Activated CD4-positive, alpha-beta memory T cell treated with anti-CD3 and anti-CD28 coated beads, Interleukin-2, amount 10 ng/mL, durations not matched to agents 7 days and 5 days (primary cell): ENCODE data around the gene SYNGR4. TPM values are rescaled to one million over a fixed set of nuclear protein-coding genes. Genes with fewer than 3 reads are reported as not detected.

Source experiments
- CTCF ChIA-PET: fragments of 350-600 bp; sonication (Branson Sonifier 250); formaldehyde crosslinking; loops from one replicate; lab custom pipeline; 2021; ENCODE audit warnings: antibody characterized with exemption, inconsistent platforms; lab: Charles Lee
- POLR2A ChIA-PET: fragments of 350-600 bp; sonication (Branson Sonifier 250); formaldehyde crosslinking; loops from one replicate; lab custom pipeline; 2021; ENCODE audit warnings: antibody characterized with exemption; lab: Charles Lee
- DNase-seq: peaks from one replicate; pipeline ENCODE4 v3.0.0-alpha.2; 2020
- H3K27ac Mint-ChIP-seq: one replicate; pipeline ENCODE4 v1.8.0; 2021; ENCODE audit warnings: mild to moderate bottlenecking, mixed read lengths
- H3K27me3 Mint-ChIP-seq: one replicate; pipeline ENCODE4 v1.8.0; 2021; ENCODE audit warnings: mixed read lengths
- H3K36me3 Mint-ChIP-seq: one replicate; pipeline ENCODE4 v1.8.0; 2021; ENCODE audit warnings: low read depth, mixed read lengths
- H3K4me1 Mint-ChIP-seq: one replicate; pipeline ENCODE4 v1.8.0; 2021; ENCODE audit warnings: mixed read lengths
- H3K4me3 Mint-ChIP-seq: one replicate; pipeline ENCODE4 v1.8.0; 2021; ENCODE audit warnings: mild to moderate bottlenecking, mixed read lengths
- H3K9me3 Mint-ChIP-seq: one replicate; pipeline ENCODE4 v1.8.0; 2021; ENCODE audit warnings: mixed read lengths
- total RNA-seq, 2 experiments: library from RNA; stranded (reverse); gene quantifications; one replicate each; pipeline ENCODE4 v1.2.3, GENCODE V29; 2021

The SYNGR4 gene
- total RNA-seq, 2 experiments from 2014 or later: 0.28 TPM; not detected in 1

DNA sequence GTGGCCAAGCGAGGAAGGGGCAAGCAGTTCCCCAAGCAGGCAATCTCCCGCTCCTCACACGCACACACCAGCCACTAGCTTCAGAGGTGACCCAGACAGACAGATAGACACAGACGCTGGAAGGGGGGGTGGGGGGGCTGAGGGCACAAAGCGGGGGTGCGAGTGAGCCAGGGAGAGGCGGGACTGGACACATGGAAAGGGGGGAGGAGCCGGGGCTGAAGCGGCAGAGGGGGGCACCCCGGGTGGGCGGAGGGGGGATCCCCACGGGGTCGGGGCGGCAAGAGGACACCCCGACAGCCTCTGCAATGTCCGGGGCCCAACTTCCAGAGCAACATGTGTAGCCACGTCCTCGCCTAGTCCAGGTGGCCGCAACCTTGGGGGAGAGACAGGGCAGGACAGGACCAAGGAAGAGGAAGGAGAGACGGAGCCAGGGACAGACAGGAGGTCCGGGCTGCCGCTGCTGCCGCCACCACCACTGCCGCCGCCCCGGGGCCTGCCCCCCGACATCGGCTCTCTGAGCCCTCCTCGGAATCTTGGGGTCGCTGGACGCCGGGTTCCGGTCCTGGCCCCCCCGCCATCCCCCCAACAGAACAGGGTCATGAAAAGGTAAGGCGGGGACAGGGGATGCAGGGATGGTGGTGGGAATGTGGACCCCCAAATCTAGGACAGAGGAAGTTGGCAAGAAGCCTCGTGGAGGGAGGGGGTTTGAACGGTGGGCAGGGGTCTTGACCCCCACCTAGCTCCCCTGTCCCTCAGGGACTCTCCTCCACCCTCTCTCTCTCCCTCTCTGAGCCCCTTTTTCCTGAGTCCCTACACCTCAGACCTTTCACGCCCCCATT, 30.4 kb downstream of the SYNGR4 start:
- Mint-ChIP-seq H3K27me3 (peaks cover 51% of the 10 kb centered on the region), H3K9me3 (peaks cover 2% of the 10 kb centered on the region), H3K36me3 (peaks cover 12% of the 10 kb centered on the region), H3K4me1 (peaks cover 30% of the 10 kb centered on the region), H3K27ac (no peak overlapping the region), H3K4me3 (no peak overlapping the region)
- POLR2A ChIA-PET: interaction anchor here (1.2 to 2.0 kb wide), 3 partner anchors 31 to 52 kb away, joined by 4 to 6 read pairs (median 5); partner anchors contain the start of genes GRWD1, SYNGR4 and TMEM143
- CTCF ChIA-PET: interaction anchor here (0.8 to 1.6 kb wide), 2 partner anchors 80 to 87 kb away, joined by 6 read pairs; no protein-coding TSS in a partner anchor
- DNase-seq: no peak

DNA sequence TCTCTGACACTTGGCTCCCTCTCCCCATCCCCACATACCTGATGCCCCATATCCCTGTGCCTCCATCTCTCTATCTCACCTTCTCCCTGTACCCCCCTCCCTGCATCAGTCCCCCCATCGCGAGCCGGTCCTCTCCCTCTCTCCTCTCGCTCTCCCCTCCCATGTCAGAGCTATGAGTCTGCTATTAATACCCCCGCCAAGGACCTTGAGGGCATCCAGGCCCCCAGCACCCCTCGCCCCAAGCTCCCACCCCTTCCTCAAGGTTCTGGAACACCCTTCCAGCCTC, 30.9 kb downstream of the SYNGR4 start:
- CTCF ChIA-PET: interaction anchor here (0.8 to 1.6 kb wide), 2 partner anchors 80 to 86 kb away, joined by 6 read pairs; no protein-coding TSS in a partner anchor
- Mint-ChIP-seq H3K36me3 (peaks cover 12% of the 10 kb centered on the region), H3K27me3 (peaks cover 51% of the 10 kb centered on the region)

DNA sequence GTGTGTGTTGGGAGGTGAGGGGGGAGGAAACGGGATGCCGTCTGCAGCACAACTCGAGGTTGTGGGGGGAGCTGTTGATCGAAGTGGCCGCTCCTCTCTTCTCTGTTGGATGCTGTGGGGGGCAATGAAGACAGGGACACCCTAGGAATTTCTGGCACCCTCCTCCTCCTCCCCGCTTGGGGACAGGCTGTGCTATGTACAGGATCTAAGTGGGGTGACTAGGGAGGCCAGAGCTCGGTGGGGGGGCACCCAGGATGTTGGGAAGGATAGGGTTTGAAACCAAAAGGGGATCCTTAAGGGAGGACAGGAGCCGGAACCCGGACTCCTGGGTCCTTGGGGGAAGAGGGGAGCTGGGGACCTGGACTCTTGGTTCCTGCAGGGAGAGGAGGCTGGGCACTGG, 31.3 kb downstream of the SYNGR4 start:
- H3K9me3 Mint-ChIP-seq: peaks cover 2% of the 10 kb centered on the region
- H3K4me1 Mint-ChIP-seq: peaks cover 34% of the 10 kb centered on the region
- peaks cover 51% of the 10 kb centered on the region for H3K27me3 Mint-ChIP-seq
- CTCF ChIA-PET: interaction anchor here (0.8 to 1.6 kb wide), 2 partner anchors 81 to 86 kb away, joined by 6 read pairs; no protein-coding TSS in a partner anchor
- POLR2A ChIA-PET: interaction anchor here (0.6 to 1.7 kb wide), 4 partner anchors 32 to 221 kb away, joined by 3 to 6 read pairs (median 4); partner anchors contain the start of genes GRWD1, SYNGR4 and TMEM143
- H3K36me3 Mint-ChIP-seq: peaks cover 12% of the 10 kb centered on the region
- no peak overlapping the region for H3K4me3 Mint-ChIP-seq
- no peak overlapping the region for H3K27ac Mint-ChIP-seq
- no peak for DNase-seq

More for the DNA sequence above, 30.9 kb downstream of the SYNGR4 start:
- POLR2A ChIA-PET: interaction anchor here (0.9 to 1.7 kb wide), 3 partner anchors 31 to 62 kb away, joined by 4 to 6 read pairs (median 4); partner anchors contain the start of genes GRWD1, SYNGR4 and TMEM143
- no peak overlapping the region for H3K4me3 Mint-ChIP-seq
- DNase-seq: no peak
- no peak overlapping the region for H3K27ac Mint-ChIP-seq
- peaks cover 2% of the 10 kb centered on the region for H3K9me3 Mint-ChIP-seq
- H3K4me1 Mint-ChIP-seq: peaks cover 33% of the 10 kb centered on the region

DNA sequence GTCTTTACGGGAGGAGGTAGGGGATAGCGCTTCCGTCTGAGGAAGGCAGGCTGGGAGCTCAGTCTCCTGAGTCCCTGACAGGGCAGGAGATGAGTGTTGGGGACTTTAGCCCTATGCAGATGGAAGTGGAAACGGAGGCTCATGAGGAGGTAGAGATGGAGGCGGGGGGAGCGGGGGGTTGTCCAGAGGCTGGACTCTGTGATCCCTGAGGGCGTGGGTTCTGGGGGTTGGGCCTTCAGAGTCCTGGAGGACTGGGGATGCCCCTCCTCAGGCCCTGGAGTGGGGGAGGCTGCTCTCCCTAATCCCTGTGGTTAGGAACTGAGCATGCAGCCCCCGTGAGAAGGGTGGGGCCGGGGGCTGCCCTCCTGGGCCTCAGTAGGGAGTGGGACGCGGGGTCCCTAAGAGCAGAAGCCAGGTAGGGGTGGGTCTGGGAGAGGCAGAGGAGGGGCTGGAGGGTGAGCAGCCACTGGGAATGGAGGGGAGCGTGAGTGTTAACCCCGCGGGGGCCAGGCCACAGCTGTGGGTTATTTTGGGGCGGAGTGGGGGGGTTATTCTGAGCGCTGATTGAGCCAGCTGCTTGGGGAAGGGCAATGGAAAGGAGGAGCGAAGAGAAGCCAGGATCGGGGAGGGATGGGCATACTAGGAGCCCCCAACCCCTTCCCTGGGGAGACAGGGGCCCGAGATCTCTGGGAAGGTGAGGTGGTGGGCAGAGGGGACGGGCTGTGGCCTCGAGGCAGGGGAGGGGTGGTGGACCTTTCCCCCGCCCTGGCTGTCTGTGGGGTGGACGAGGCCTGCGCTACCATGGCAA, 32.1 kb downstream of the SYNGR4 start:
- DNase-seq: no peak
- Mint-ChIP-seq H3K27ac (no peak overlapping the region), H3K4me1 (peaks cover 37% of the 10 kb centered on the region), H3K27me3 (peaks cover 51% of the 10 kb centered on the region), H3K36me3 (peaks cover 9% of the 10 kb centered on the region), H3K4me3 (no peak overlapping the region), H3K9me3 (peaks cover 2% of the 10 kb centered on the region)
- CTCF ChIA-PET: interaction anchor here (1.6 kb wide), 1 partner anchor 81 kb away, joined by 6 read pairs; no protein-coding TSS in a partner anchor
- POLR2A ChIA-PET: interaction anchor here (0.6 to 1.7 kb wide), 4 partner anchors 32 to 220 kb away, joined by 3 to 6 read pairs (median 4); partner anchors contain the start of genes GRWD1, SYNGR4 and TMEM143

DNA sequence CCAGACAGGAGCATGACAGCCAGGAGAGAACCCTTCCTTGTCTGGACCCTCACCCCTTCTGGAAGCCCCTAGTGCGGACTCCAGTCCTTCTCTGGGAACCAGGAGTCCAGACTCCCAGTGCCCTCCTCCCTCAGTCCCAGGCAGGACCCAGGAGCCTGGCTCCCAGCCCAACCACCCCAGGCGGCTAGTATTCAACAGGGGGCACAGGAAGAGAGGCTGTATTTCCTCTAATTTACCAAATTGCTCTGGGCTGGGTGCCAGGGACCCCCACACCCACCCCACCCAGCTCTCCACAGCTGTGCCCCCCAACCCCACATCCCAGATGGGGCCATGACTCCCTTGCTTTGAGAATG, 32.6 kb downstream of the SYNGR4 start:
- ChIA-PET POLR2A (no interaction called here), CTCF (no interaction called here)
- Mint-ChIP-seq H3K4me3 (no peak overlapping the region), H3K4me1 (peaks cover 38% of the 10 kb centered on the region), H3K27me3 (peaks cover 52% of the 10 kb centered on the region), H3K36me3 (peaks cover 9% of the 10 kb centered on the region), H3K9me3 (peaks cover 2% of the 10 kb centered on the region), H3K27ac (no peak overlapping the region)
- no peak for DNase-seq

DNA sequence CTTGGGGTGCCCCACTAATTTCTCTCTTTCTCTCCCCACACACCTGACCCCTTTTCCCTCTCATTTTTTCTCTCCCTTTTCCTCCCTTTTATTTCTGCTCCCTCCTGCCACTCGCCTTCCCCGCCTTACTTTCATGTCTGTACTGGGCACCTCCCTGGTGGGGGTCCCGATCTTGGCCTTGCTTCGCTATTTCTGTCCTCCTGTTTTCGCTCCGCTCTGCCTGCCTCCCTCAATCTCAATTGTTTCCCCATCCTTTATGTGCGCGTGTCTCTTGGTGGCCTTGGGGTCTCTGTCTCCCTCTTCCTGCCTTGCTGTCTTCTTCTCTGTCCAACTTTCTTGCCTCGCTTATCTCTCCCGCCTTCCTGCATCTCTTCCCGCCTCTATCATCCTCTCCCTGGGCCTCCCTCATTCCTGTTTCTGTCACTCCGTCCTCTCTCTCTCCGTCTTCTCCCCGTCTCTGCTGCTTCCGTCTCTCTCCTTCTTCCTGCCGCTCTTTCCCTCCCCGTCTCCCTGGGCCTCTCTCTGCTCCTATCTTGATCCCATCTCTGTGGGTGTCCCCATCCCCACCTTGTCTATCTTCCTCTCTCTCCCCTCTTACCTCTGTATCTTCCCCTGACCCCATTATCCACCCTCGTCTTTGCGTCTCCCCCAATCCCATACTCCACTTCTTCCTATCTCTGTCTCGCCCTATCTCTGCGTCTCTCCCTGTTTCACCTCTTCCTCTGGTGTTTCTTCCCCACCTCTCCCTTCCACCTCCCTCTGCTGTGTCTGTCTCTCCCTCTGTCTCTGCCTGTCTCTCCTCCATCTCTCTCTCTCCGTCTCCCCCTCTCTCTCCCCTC, 33.3 kb downstream of the SYNGR4 start:
- ChIA-PET POLR2A (no interaction called here), CTCF (no interaction called here)
- peak overlapping the region; percentile 89 for H3K4me3 Mint-ChIP-seq
- DNase-seq: no peak
- H3K4me1 Mint-ChIP-seq: peaks cover 40% of the 10 kb centered on the region
- peaks cover 9% of the 10 kb centered on the region for H3K36me3 Mint-ChIP-seq
- H3K27me3 Mint-ChIP-seq: peaks cover 50% of the 10 kb centered on the region
- H3K9me3 Mint-ChIP-seq: peaks cover 2% of the 10 kb centered on the region
- peak overlapping the region; percentile 72 for H3K27ac Mint-ChIP-seq

DNA sequence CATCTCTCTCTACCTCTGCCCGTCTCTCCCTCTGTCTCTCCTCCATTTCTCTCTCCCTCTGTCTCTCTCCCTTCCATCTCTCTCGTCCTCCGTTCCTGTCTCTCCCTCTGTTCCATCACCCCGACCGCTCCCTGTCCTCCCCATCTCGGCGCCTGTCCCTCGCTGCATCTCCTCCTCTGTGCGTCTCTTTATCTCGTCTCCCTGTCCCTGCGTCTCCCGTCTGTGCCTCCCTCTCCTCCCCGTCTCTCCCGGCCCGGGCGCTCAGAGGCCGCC, 33.9 kb downstream of the SYNGR4 start:
- H3K27me3 Mint-ChIP-seq: peaks cover 44% of the 10 kb centered on the region
- no peak for DNase-seq
- H3K27ac Mint-ChIP-seq: peak overlapping the region; percentile 72
- H3K4me3 Mint-ChIP-seq: peak overlapping the region; percentile 89
- peaks cover 9% of the 10 kb centered on the region for H3K36me3 Mint-ChIP-seq
- CTCF ChIA-PET: no interaction called here
- H3K9me3 Mint-ChIP-seq: peaks cover 2% of the 10 kb centered on the region
- POLR2A ChIA-PET: interaction anchor here (0.9 kb wide), 1 partner anchor 48 kb away, joined by 3 read pairs; the partner anchor contains the start of gene GRWD1
- peaks cover 41% of the 10 kb centered on the region for H3K4me1 Mint-ChIP-seq

DNA sequence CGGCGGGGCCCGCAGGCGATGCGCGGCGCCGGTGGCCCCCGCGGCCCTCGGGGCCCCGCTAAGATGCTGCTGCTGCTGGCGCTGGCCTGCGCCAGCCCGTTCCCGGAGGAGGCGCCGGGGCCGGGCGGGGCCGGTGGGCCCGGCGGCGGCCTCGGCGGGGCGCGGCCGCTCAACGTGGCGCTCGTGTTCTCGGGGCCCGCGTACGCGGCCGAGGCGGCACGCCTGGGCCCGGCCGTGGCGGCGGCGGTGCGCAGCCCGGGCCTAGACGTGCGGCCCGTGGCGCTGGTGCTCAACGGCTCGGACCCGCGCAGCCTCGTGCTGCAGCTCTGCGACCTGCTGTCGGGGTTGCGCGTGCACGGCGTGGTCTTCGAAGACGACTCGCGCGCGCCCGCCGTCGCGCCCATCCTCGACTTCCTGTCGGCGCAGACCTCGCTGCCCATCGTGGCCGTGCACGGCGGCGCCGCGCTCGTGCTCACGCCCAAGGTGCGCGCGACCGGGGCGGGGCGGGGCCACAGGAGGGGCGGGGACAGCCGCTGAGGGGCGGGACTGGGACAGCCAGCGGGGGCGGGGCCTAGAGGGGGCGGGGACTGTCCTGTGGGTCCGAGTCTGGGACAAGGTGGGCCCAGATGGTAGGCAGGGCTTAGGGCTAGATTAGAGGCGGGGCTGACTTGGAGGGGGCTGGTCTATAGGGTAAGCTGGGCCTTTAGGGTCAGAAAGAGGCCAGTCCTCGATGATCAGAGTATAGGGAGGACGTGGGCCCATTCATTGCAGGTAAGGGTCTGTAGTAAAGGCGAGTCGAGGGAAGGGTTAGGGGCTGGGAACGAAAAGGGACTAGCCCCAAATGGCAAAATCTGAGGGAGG, 34.4 kb downstream of the SYNGR4 start:
- peaks cover 41% of the 10 kb centered on the region for H3K27me3 Mint-ChIP-seq
- ChIA-PET POLR2A (interaction anchor here (0.9 kb wide), 1 partner anchor 48 kb away, joined by 3 read pairs; the partner anchor contains the start of gene GRWD1), CTCF (interaction anchor here (0.6 to 3.8 kb wide), 2 partner anchors 7 to 218 kb away, joined by 3 to 21 read pairs; partner anchors contain the start of gene KDELR1)
- DNase-seq: peak; percentile 92
- peaks cover 2% of the 10 kb centered on the region for H3K9me3 Mint-ChIP-seq
- H3K4me1 Mint-ChIP-seq: peaks cover 44% of the 10 kb centered on the region
- peaks cover 9% of the 10 kb centered on the region for H3K36me3 Mint-ChIP-seq
- H3K4me3 Mint-ChIP-seq: peak overlapping the region; percentile 89
- H3K27ac Mint-ChIP-seq: no peak overlapping the region

DNA sequence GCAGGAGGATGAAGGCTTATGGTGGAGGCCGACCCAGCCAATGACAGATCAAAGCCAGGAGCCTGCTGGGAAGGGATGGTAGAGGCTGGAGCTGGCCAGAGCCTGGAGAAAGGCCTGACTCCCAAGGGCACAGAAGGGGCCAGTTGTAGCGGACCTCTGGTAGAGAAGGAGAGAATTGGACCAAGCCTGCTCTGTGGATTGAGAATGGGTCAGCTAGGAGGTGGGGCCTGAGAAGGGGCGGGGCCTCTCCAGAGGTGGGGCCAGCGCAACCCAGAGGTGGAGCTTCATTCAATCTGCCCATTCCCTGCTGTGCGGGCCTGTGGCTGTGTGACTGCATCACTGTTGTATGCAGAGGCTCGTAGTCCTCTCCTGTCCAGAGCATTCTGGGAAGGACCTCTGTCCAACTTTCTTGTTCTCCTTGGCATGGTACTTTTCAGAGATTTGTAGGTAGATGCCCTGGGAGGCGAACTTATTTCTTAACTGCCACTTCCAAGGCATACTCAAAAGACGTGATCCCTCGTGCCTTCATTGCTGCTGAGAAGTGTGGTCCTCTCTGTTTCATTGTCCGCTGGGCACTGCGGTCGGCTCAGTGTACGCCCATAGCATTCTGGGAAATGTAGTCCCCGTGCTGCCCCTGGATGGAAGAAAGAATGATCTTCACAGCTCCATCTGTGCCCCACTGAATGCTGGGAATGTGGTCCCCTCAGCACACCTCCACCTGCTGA, 36.0 kb downstream of the SYNGR4 start:
- no peak overlapping the region for H3K27ac Mint-ChIP-seq
- no peak overlapping the region for H3K4me3 Mint-ChIP-seq
- POLR2A ChIA-PET: interaction anchor here (0.6 to 3.2 kb wide), 2 partner anchors 9 to 346 kb away, joined by 3 to 12 read pairs; partner anchors contain the start of genes IZUMO1 and KDELR1
- H3K36me3 Mint-ChIP-seq: peaks cover 9% of the 10 kb centered on the region
- H3K9me3 Mint-ChIP-seq: peaks cover 2% of the 10 kb centered on the region
- H3K27me3 Mint-ChIP-seq: peaks cover 28% of the 10 kb centered on the region
- CTCF ChIA-PET: interaction anchor here (0.6 to 3.8 kb wide), 3 partner anchors 9 to 299 kb away, joined by 3 to 21 read pairs (median 3); partner anchors contain the start of gene KDELR1
- peak; percentile 42 for DNase-seq
- H3K4me1 Mint-ChIP-seq: peaks cover 43% of the 10 kb centered on the region

DNA sequence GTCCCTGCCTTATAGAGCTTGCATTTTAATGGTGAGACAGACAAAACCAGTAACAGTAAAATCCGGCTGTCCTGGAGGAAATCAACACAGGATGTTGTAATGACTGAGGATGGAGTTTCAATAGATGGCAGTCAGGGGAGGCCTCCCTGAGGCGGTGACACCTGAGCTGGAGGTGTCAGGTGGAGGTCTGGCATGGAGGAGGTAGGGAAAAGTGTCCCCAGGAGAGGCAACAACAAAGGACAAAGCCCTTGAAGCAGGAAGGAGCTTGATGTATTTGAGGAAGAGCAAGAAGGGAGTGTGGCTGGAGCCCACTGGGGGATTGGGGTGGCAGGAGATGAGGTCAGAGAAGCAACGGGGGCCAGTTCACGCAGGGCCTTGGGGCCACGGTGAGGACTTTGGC, 37.1 kb downstream of the SYNGR4 start:
- Mint-ChIP-seq H3K9me3 (peaks cover 2% of the 10 kb centered on the region), H3K36me3 (peaks cover 9% of the 10 kb centered on the region), H3K4me3 (no peak overlapping the region), H3K27ac (no peak overlapping the region), H3K27me3 (peaks cover 20% of the 10 kb centered on the region), H3K4me1 (peaks cover 49% of the 10 kb centered on the region)
- DNase-seq: no peak
- CTCF ChIA-PET: interaction anchor here (3.8 kb wide), 1 partner anchor 10 kb away, joined by 21 read pairs; the partner anchor contains the start of gene KDELR1
- POLR2A ChIA-PET: interaction anchor here (3.2 kb wide), 1 partner anchor 10 kb away, joined by 12 read pairs; the partner anchor contains the start of gene KDELR1
